ENCODE measurements around the gene ADM.
"Not testable (repeated sequence)": the region's sequence is repeated elsewhere in the genome, so short reads cannot be mapped to it uniquely, and the experiment has no call there.

The ADM gene, protein sequence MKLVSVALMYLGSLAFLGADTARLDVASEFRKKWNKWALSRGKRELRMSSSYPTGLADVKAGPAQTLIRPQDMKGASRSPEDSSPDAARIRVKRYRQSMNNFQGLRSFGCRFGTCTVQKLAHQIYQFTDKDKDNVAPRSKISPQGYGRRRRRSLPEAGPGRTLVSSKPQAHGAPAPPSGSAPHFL

DNA sequence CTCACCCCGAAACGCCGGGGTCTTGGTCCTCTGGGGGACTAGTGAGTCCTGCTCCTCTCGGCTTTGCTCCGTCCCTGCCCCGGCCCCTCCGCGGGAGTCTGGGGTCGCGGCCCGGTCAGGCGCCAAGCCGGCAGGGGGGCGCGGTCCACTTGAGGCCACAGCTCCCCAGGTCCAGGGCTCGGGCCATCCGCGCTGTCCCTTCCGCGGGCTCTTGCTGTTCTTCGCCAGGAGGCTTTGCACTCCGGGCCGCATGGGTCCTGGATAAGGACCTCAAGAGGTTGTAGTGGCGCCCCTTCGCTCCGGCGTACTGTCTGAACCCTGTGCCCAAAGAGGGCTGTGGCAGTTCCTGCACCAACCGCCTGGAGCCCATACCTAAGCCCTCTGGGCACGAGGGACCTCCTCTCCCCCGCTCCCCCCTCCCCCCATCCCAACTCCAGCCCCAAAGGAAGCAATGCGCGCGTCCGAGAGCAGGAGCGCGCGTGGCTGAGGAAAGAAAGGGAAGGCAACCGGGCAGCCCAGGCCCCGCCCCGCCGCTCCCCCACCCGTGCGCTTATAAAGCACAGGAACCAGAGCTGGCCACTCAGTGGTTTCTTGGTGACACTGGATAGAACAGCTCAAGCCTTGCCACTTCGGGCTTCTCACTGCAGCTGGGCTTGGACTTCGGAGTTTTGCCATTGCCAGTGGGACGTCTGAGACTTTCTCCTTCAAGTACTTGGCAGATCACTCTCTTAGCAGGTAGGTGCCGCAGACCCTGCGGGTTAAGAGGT, at the start of gene ADM:
Gene ADM, plus strand, starts transcription at position 579 of the 767 bp plus-strand sequence. CDS start 628 bp downstream, outside the sequence.
- DNase-seq (ENCODE audit: low spot score): peak; percentile 92

DNA sequence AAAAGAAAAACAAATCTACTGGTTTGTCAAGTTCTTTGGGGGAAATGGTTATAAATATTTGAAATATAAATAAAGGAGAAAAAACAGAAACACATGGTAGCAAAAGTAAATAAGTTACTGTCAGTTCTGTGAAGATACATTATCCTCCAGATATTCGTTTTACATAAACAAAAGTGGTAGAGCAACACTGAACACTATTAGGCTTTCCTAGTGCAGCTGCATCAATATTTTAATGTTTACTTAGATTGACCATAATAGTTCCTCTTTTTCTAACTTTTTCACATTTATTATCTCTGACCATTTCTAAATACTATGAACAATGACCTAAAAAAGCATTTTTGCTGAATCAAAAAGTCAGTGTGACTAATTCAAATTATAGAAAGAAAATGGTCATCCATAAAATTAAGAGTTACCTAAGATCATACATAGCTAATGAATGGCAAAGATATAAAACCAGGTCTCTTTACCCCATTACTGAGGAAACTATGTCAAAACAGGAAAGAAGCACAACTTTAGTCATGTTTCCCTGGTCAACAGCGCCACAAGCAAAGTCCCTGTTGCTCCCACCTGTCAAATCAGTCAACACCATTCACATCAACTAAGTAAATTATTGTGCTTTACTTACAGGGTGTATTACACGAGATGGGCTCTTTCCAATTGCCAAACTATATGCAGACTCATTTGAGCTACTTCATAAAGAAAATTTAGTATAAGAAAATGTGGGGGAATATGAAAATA, 49.3 kb upstream of the ADM start:
- DNase-seq (ENCODE audit: low spot score): no peak

DNA sequence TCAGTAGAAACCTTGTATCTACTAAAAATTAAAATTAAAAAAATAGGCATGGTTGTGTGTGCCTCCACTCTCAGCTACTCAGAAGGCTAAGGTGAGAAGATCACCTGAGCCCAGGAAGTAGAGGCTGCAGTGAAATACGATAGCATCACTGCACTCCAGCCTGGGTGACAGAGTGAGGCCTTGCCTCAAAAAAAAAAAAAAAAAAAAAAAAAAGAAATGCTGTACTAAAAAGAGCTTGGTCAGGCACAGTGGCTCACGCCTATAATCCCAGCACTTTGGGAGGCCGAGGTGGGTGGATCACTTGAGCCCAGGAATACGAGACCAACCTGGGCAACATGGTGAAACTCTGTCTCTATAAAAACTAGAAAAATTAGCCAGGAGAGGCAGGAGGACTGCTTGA, 47.4 kb upstream of the ADM start:
- no peak for DNase-seq (ENCODE audit: low spot score)

DNA sequence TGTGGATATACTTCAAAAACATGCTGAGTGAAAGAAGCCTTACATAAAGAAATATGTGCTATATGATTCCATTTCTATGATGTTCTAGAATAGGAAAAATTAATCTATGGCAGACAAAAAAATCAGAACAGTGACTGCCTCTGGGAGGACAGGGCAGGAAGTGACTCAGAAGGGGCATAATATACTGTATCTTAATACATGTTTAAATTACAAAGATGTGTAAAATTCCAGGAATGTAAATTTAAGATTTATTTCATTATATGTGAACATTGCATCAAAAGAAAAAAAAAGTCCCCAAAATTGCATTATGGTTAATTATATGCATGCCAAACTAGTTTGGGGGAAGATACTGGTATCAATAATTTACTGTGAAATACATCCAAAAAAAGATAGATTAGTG, 43.1 kb upstream of the ADM start:
- DNase-seq (ENCODE audit: low spot score): no peak

DNA sequence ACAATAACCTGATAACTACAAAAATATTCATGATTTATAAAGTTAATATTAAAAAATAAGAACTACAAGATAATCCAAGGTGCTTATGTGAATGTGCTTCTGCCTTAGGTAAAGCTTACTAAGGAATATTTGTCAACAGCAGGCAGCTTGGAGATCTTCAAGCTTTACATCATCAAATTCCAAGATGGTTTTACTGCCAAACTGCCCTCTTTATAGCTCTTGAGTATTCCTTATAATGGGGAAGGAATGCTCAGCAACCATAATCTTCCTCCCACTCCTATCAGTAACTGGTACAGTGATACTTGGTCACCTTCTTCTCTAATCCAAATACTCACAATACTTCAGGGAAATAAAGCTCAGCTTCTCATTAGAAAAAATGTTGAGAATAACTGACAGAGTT, 40.9 kb upstream of the ADM start:
- DNase-seq (ENCODE audit: low spot score): no peak

DNA sequence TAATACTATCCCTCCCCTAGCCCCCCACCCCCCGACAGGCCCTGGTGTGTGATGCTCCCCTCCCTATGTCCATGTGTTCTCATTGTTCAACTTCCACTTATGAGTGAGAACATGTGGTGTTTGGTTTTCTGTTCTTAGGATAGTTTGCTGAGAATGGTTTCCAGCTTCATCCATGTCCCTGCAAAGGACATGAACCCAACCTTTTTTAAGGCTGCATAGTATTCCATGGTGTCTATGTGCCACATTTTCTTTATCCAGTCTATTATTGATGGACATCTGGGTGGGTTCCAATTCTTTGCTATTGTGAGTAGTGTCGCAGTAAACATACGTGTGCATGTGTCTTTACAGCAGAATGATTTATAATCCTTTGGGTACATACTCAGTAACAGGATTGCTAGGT, 40.2 kb upstream of the ADM start:
- DNase-seq (ENCODE audit: low spot score): not testable (repeated sequence)

DNA sequence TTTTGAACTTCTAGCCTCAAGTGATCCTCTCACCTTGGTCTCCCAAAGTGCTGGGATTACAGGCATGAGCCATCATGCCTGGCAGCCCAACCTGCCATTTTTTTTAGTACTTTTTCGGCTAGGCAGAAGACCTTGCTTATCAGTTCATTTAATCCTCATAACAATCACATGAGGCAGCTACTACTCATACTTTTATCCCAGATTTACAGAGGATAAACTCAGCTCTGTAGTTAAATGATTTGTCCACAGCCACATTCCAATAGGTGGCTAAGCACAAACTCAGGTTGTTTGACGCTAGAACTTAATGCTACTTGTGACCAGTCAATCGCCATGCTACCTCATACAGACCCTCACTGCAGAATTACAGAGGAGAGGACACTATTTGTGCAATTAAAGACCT, 38.9 kb upstream of the ADM start:
- no peak for DNase-seq (ENCODE audit: low spot score)

DNA sequence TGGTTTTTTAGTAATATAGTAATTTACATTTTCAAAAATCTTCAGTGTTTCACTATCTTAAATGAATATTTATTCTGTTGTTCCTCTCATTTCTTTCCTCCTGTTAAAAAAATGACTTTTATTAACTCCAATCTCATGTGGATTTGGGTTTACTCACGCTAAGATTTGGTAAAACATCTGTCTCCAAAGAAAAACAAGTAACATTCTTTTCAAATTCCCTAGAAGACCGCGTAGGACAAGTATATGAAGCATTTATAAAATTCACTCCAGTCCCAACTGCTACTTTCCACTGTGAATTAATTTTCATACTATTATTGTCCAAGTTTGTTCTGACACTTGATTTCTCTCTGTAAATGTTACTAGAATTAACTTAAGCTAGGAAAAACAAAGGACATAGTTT, 37.1 kb upstream of the ADM start:
- DNase-seq (ENCODE audit: low spot score): no peak

DNA sequence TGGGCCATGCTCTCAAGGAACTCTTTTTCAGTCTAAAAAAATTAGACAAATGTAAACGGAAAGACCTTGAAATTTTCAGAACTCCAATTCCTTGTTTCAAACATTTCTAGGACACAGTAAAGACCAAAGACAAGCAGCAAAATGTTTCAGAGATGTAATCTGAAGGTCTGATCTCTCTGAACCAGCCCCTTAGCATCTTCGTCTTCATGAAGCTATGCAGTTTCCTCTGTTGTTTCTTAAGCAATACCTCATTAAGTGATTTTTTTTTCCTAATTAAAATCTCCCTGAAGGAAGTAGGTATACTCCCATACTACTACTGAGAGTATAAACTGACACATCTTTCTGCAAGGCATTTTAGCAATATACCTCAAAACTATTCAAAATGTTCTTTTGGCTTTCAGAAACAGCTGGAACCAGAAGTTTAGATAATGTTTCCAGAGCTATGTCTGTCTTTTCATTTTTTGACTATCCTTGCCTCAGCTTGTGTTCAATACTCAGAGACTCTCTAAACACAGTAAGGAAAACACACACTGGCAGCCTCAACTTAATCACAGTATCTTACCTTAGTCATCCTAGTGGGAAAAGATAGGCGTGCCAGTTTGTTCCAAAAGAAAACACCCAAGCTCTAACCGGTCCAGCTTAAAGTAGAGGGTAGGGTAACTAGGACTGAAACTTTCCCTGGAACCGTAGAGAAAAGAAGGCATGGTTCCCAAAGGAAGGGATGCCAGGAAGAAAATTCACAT, 36.0 kb upstream of the ADM start:
- DNase-seq (ENCODE audit: low spot score): no peak

DNA sequence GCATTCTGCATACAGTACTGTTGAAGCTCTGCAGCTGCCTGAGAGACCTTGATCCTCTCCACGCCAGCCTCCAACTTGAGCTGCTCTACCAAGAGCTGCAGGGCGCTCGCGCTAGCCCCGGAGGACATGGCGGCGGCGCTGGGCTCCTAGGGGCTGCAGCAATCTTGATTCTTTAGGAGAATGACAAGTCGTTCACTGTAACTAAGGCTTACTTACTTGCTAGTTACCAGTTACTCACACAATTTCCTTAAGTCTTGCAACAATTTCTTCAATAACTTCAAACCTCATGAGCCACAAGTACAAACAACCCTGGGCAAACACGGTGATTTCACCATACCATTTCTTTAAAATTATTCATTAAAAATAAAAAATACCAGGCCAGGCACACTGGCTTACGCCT, 32.7 kb upstream of the ADM start:
- DNase-seq (ENCODE audit: low spot score): no peak

DNA sequence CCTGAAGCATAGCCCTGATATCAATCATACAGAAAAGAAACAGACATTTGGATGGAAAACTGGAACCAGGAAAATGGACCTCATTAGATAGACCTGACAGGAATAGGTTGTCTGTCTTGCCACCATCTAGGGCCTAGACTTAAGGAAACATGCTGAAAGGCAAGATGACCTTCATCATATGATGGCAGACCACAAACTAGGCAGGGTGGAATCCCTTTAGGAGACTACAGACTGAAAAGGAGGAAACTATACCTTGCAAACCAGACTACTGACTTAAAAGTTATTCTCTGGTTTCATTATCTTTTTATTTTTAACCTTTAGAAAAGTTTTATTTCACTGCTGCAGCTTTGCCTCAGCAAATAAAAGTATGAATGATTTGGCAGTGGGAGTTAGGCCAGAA, 31.1 kb upstream of the ADM start:
- DNase-seq (ENCODE audit: low spot score): no peak

DNA sequence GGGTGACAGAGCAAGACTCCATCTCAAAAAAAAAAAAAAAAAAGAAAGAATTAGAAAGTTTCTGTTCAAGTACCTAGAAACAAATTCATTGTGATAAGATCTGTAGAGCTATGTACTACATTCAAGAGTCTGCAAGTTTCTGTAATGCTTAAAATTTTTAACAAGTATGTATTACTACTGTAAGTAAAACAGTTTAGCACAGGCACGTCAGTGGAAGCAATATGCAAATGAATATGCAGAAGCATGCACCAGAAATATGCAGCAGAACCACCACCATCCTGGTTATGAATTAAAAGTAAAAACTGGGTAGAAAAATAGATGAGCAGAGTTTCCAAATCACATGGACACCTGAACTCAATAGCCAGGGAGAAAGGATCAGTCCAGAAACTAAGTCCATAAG, 30.1 kb upstream of the ADM start:
- no peak for DNase-seq (ENCODE audit: low spot score)

DNA sequence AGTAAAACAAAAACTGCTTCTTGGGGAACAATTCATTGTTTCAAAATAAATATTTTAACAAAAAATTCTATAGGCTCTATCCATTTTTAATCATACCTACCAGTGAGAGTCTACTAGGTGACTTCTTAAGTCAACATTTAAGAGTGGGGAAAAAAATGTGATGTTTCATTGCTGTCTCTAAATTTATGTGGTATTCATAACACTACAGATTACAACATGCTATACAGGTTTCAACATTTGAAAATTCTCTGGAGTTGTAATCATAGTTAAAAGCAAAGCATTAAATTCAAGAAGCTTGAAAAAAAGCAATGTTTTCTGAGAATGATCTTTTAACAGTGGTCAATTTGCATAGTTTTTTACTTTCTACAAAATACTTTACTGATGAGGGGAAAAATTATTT, 29.2 kb upstream of the ADM start:
- DNase-seq (ENCODE audit: low spot score): no peak

DNA sequence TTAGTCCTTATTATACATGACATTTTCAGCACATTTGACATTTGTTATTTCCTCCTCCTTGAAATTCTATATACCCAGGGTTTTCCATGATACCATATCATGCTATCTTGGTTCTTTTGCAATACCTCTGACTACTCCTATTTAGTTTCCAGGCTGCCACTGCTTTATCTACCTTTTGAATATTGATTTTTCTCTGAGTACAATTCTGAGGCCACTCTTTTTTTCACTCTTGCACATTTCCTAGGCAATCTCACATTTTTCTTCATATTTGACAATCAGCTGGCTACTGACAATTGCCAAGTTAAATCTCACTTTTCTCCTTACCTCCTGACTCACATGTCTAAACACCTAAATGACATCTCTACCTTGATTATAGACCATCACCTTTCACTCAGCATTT, 22.8 kb upstream of the ADM start:
- DNase-seq (ENCODE audit: low spot score): no peak

DNA sequence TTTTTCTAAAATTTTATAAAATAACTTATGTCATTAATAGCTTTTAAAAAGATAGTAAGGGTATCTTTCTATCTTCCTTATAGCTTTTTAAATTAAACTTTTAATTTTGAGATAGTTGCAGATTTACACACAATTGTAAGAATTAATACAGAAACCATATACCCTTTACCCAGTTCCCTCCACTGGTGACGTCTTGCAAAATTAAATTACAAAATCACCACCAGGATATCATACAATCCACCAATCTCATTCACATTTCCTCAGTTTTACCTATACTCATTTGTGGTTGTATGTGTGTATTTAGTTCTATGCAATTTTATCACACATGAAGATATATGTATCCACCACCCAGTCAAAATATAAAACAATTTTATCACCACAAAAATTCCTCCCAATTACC, 20.9 kb upstream of the ADM start:
- DNase-seq (ENCODE audit: low spot score): no peak

DNA sequence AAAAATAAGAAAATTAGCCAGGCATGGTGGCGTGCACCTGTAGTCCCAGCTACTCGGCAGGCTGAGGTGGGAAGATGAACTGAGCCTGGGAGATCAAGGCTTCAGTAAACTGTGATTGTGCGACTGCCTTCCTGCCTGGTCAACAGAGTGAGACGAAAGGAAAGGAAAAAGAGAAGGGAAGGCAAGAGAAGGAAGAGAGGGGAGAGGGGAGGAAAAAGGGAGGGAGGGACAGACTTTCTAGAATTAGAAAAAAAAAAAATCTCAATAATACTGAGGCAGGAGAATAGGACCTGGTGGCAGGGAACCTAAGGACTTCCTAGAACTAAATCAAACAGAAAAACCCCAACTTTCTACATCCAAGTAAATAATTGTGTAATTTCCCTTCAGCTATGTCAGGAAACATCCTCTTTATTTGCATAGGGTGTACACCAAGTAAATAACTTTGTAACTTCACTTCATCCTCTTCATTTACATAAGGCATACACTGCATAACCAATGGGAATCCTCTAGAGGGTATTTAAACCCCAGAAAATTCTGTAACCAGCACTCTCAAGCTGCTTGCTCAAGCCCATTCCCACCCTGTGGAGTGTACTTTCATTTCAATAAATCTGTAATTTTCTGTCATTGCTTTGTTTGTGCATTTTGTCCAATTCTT, 19.6 kb upstream of the ADM start:
- no peak for DNase-seq (ENCODE audit: low spot score)

DNA sequence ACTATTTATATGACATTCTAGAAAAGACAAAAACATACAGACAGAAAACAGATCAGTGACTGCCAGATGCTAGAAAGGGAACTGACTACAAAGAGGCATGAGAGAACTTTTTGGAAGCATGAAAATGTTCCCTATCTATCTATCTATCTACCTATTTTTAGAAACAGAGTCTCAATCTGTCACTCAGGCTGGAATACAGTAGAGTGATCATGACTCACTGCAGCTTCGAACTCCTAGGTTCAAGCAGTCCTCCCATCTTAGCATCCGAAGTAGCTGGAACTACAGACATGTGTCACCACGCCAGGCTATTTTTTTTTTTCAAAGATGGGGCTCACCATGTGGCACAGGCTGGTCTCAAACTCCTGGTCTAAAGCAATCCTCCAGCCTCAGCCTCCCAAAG, 17.7 kb upstream of the ADM start:
- no peak for DNase-seq (ENCODE audit: low spot score)

DNA sequence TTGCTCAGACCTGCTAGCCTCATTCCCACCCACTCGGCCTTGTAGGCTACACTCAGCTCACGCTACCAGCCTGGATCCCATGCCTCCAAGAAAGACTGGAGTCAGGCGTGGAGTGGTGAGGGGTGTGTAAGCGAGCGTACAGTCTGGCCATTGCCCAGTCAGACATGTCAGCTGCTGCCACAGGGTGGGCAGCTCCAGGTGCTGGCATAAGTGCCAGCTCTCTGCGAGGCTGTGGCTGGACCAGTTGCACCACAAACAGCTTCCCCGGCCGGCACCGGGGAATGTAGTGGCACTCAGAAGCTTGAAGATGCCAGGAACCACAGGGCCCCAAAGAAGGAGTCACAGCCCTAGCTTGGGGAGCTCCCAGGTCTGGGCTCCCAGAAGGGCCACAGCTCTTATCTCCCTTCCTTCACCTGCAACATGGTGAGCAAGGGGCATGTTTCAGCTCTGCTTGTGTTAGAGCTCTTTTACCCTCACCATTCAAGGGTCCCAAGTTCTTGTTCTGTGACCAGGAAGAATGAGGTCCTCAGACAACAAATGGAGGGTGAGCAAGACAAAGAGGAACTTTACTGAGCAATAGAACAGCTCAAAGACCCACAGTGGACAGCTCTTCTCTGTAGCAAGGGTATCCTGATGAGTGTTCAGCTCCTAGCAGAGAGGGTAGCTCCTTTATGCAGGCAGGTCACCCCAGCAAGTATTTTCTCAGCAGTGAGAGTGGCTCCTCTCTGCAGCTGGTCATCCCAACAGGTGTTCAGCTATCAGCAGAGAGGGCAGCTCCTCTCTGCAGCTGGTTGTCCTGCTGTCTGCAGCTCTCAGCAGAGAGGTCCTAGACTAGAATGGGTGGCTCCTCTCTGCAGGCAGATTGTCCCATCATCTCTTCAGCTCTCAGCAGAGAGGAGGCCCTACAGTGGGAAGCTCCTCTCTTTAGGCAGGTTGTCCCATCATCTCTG, 16.8 kb upstream of the ADM start:
- DNase-seq (ENCODE audit: low spot score): no peak

DNA sequence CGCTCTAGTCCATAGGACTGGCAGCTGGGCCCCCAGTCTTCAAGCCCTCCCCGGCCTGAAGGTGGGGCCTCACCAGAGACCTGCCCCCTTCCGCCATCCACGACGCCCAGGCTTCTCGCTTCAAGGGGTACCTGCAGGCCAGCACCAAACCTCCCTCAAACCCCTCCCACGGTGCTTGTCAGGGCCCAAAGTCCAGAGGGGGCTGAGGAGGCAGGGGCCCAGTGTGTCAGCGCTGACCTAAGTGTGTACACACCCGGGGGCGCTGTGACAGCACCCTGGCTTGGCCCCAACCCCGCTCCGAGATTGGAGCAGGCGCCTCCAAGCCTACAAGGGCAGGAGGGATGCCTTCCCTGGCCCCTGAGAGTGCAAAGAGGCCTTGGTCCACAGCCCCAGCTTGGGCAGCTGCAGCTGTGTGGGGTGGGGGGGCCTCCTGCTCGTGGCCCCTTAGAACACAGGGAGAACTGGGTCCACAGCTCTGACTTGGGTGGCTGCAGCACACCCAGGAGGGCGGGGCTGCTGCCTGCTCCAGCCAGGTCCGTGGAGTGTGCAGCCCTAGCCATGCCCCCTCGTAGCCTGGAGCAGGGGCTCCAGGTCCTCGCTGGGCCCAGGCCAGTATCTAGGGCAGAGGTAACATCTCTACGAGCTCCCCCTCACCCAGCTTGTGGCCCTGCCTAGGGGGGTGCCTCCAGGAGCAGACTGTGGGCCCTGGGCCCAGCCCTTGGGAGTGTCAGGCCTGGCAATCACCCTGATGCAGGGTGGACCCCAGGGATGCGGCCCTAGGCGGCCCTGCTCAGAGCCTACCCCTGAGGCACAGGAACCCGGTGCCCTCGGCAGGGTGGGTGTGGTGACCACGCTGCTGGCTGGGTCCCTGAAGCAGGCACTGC, 15.8 kb upstream of the ADM start:
- no peak for DNase-seq (ENCODE audit: low spot score)
